ENCODE results near the gene GPR108.

GRCh38 chr19:6693681-6694080, 43.7 kb downstream of the GPR108 start:
- no peak for TF ChIP-seq POLR2A (IDR thresholded peaks at IDR 0.05)
- TF ChIP-seq CTCF (IDR thresholded peaks at IDR 0.05) = no peak
